Transverse colon (tissue), 4 donors: Measurements from ENCODE around the gene TMEM252. TPM values are rescaled to one million over a fixed set of nuclear protein-coding genes. Genes with fewer than 3 reads are reported as not detected.

Experiments used
- DNase-seq: peaks from one replicate; pipeline ENCODE4 v3.0.0-alpha.2; 2019
- H3K27ac ChIP-seq, 4 donors: fragments of 200-600 bp; sonication (generic); 2 replicates each; pipeline ENCODE4 v1.5.1; 2016 to 2018; ENCODE audit warnings: inconsistent platforms in 4 of 4
- H3K27me3 ChIP-seq: fragments of 200-600 bp; sonication (generic); 2 replicates; pipeline ENCODE4 v1.5.1; 2017; ENCODE audit warnings: inconsistent platforms
- H3K36me3 ChIP-seq, 4 donors: fragments of 200-600 bp; sonication (generic); 2 replicates each; pipeline ENCODE4 v1.5.1; 2017 to 2019; ENCODE audit warnings: inconsistent platforms in 4 of 4
- H3K4me1 ChIP-seq, 4 donors: fragments of 200-600 bp; sonication (generic); 2 replicates each; pipeline ENCODE4 v1.5.1; 2017 to 2020; ENCODE audit warnings: inconsistent platforms in 4 of 4
- H3K4me3 ChIP-seq, 4 donors: fragments of 200-600 bp; sonication (generic); 1 replicate in 1 of 4; 2 replicates in 3 of 4; pipeline versions ENCODE4 v1.5.1 to v1.6.1; 2017 to 2019; ENCODE audit warnings: inconsistent platforms in 4 of 4
- H3K9me3 ChIP-seq, 2 donors: fragments of 200-600 bp; sonication (generic); 2 replicates each; pipeline ENCODE4 v1.5.1; 2017 to 2019; ENCODE audit warnings: inconsistent platforms in 2 of 2
- CTCF ChIP-seq, 5 experiments: fragments of 200-600 bp in 3 of 5; fragments of 450-650 bp in 2 of 5; sonication (generic) in 3 of 5; IDR thresholded peaks; 1 replicate in 2 of 5; 2 replicates in 3 of 5; pipeline ENCODE4 v1.5.1; 2016 to 2017; ENCODE audit warnings: antibody characterized with exemption in 5 of 5, inconsistent platforms in 3 of 5, mild to moderate bottlenecking in 2 of 5, moderate library complexity in 1 of 5
- EP300 ChIP-seq: sonication (generic); formaldehyde crosslinking; IDR thresholded peaks from one replicate; pipeline ENCODE4 v1.6.1; 2017; ENCODE audit warnings: antibody characterized with exemption, low read depth
- POLR2A ChIP-seq: fragments of 450-650 bp; IDR thresholded peaks from one replicate; pipeline ENCODE4 v1.6.1; 2016; ENCODE audit warnings: antibody characterized with exemption, mild to moderate bottlenecking, moderate library complexity
- POLR2AphosphoS5 ChIP-seq, 3 donors: sonication (generic); formaldehyde crosslinking; IDR thresholded peaks; one replicate each; pipeline ENCODE4 v1.6.1; 2016; ENCODE audit warnings: antibody characterized with exemption in 3 of 3
- WGBS, 2 donors: methylation state at CpG; one replicate each; pipeline ENCODE4 v1.1.5; 2018; ENCODE audit warnings: low coverage in 1 of 2; 5-methylcytosine and 5-hydroxymethylcytosine counted together
- in situ Hi-C, 4 donors: fragments of 200-750 bp; cut with MboI; loops; one replicate each; pipeline versions ENCODE4 v1.15.0 to v1.15.1; 2017; ENCODE audit warnings: low sequenced_read_pairs in 3 of 4, low pct_ligation_motif_present in 1 of 4, low pct_unique_long_range_greater_than_20kb in 1 of 4
- intact Hi-C: fragments of 100-400 bp; cut with DNase I; formaldehyde crosslinking; loops from one replicate; pipeline ENCODE4 v1.15.1; 2023; ENCODE audit warnings: low total_unique reads
- total RNA-seq, 4 donors: library from RNA; depleted of rRNA; stranded (reverse); fragments of >200 nt; gene quantifications; one replicate each; pipeline ENCODE4 v1.1.0, GENCODE V29; 2016

Gene TMEM252
- total RNA-seq, 4 donors from 2014 or later: 0.48 to 2.3 TPM; not detected in 2

- Histone ChIP-seq H3K4me1 (peaks cover 0 to 26% (median 13%) of the 10 kb centered on the region in 4 donors), H3K9me3 (no peaks in the 10 kb centered on the region), H3K27me3 (no peaks in the 10 kb centered on the region), H3K36me3 (no peaks in the 10 kb centered on the region), H3K4me3 (no peak overlapping the region), H3K27ac (peak overlapping the region; percentile 62 to 68 (median 65))
- TF ChIP-seq POLR2A (no peak), EP300 (no peak), CTCF (IDR thresholded peaks at IDR 0.05) (peak; percentile 64 to 79 (median 71)), POLR2AphosphoS5 (IDR thresholded peaks at IDR 0.05) (peak in 2 of 3 donors; percentile 10 to 48)
- in situ Hi-C loops: no loop called here
- intact Hi-C loops: no loop called here
- no peak for DNase-seq
- 39 to 57% methylated on average over 7 of the region's 7 CpGs for WGBS, 2 donors
These were observed 33.4 kb downstream of the TMEM252 start for GRCh38 chr9:68507130-68507805.

- peak overlapping the region; percentile 62 to 68 (median 65) for H3K27ac ChIP-seq
- H3K4me1 ChIP-seq: peaks cover 0 to 26% (median 13%) of the 10 kb centered on the region in 4 donors
- H3K4me3 ChIP-seq: no peak overlapping the region
- no peak for DNase-seq
- no peak for TF ChIP-seq EP300
- TF ChIP-seq CTCF (IDR thresholded peaks at IDR 0.05): no peak
- no peak for TF ChIP-seq POLR2A
- TF ChIP-seq POLR2AphosphoS5 (IDR thresholded peaks at IDR 0.05): no peak
- intact Hi-C loops (no loop called here), in situ Hi-C loops (no loop called here)
- H3K36me3 ChIP-seq: no peaks in the 10 kb centered on the region
- H3K9me3 ChIP-seq: no peaks in the 10 kb centered on the region
- WGBS, 2 donors: 91 to 100% methylated on average over 1 of the region's 1 CpG
- H3K27me3 ChIP-seq: no peaks in the 10 kb centered on the region
These were observed 34.1 kb downstream of the TMEM252 start for GRCh38 chr9:68506551-68506950.

- Histone ChIP-seq H3K27ac (peak overlapping the region; percentile 62 to 68 (median 65)), H3K9me3 (no peaks in the 10 kb centered on the region), H3K4me1 (peaks cover 0 to 26% (median 13%) of the 10 kb centered on the region in 4 donors), H3K36me3 (no peaks in the 10 kb centered on the region), H3K27me3 (no peaks in the 10 kb centered on the region), H3K4me3 (no peak overlapping the region)
- in situ Hi-C loops (no loop called here), intact Hi-C loops (no loop called here)
- TF ChIP-seq POLR2AphosphoS5 (IDR thresholded peaks at IDR 0.05) (no peak), CTCF (IDR thresholded peaks at IDR 0.05) (no peak), POLR2A (no peak), EP300 (no peak)
- DNase-seq: no peak
- WGBS, 2 donors: 26 to 40% methylated on average over 2 to 4 of the region's 4 CpGs
These were observed 34.8 kb downstream of the TMEM252 start for GRCh38 chr9:68505681-68506409.

- Histone ChIP-seq H3K9me3 (no peaks in the 10 kb centered on the region), H3K4me1 (peaks cover 0 to 20% (median 12%) of the 10 kb centered on the region in 4 donors), H3K27ac (peak overlapping the region in 3 of 4 donors; percentile 67 to 76 (median 74)), H3K4me3 (no peak overlapping the region), H3K36me3 (no peaks in the 10 kb centered on the region), H3K27me3 (no peaks in the 10 kb centered on the region)
- intact Hi-C loops: no loop called here
- WGBS, 2 donors: 82 to 92% methylated on average over 4 of the region's 4 CpGs
- in situ Hi-C loops: no loop called here
- TF ChIP-seq CTCF (IDR thresholded peaks at IDR 0.05) (no peak), POLR2A (no peak), POLR2AphosphoS5 (IDR thresholded peaks at IDR 0.05) (no peak), EP300 (no peak)
- DNase-seq: no peak
These were observed 38.4 kb downstream of the TMEM252 start for GRCh38 chr9:68502279-68502678.
